ENCODE data around the gene JPH2.

Gene JPH2

DNA sequence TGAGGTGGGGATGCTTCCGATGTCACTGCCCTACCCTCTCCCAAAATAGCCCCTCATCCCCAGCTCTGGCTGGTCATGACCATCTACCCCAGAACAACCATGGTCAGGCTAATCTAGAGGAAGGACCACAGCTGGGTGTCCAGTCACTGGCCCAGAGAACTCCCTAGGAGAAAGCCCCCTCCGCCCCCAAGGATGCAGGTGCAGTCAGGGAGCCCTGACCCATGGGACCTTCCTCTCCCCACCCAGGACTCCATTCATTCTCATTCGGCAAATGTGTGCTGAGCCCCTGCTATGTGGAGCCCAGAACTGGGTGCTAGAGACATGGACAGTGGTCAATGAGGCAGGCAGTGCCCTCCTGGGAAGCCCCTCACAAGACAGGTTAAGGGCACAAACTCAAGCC is 60.5 kb downstream of the JPH2 start:
- H3K9me3 Mint-ChIP-seq = no peaks in the 10 kb centered on the region
- H3K4me3 Mint-ChIP-seq = no peak overlapping the region
- H3K27me3 Mint-ChIP-seq (ENCODE audit: low read depth, poor library complexity) = peaks cover 4% of the 10 kb centered on the region

DNA sequence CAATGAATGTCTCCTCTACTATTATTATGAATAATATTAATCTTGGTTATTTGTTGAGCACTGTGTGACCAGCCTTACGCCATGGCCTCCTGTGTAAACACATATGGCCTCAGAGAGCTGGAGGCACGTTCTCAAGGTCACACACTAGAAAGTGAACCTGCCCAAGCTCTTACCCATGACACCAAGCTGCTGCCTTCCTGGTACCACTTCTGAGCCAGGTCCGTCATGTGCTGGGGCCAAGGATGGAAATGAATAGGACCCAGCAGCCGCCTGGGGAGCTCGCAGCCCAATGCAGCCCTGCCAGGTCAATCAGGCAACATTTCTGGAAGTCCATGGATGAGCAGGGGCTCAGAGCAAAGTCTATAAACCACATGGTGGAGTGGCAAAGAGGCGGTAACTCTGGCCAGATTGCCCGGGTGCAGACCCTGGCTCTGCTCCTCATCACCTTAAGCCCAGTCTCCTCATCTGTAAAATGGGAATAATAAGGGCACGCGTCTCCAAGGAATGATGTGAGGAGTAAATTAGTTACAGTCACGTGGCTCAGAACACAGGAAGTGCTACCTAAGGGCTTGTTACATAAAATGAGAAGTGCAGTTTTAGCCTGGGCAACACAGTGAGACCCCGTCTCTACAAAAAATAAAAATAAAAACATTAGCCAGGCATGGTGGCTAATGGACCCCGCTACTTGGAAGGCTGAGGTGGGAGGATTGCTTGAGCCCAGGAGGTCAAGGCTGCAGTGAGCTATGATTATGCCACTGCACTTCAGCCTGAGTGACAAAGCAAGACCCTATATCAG is 61.5 kb downstream of the JPH2 start:
- Mint-ChIP-seq H3K36me3 (ENCODE audit: low read depth) (no peaks in the 10 kb centered on the region), H3K27me3 (ENCODE audit: low read depth, poor library complexity) (peaks cover 8% of the 10 kb centered on the region), H3K9me3 (no peaks in the 10 kb centered on the region), H3K27ac (no peak overlapping the region), H3K4me3 (no peak overlapping the region), H3K4me1 (peaks cover 42% of the 10 kb centered on the region)
- no peak for TF ChIP-seq CTCF (IDR thresholded peaks at IDR 0.05)
- no peak for DNase-seq

More for the DNA sequence above, 60.5 kb downstream of the JPH2 start:
- TF ChIP-seq CTCF (IDR thresholded peaks at IDR 0.05) = no peak
- no peak for DNase-seq
- Mint-ChIP-seq H3K4me1 (peaks cover 42% of the 10 kb centered on the region), H3K36me3 (ENCODE audit: low read depth) (no peaks in the 10 kb centered on the region), H3K27ac (no peak overlapping the region)

GRCh38 chr20:44123874-44124535 is 63.0 kb downstream of the JPH2 start:
- Mint-ChIP-seq H3K4me3 (no peak overlapping the region), H3K9me3 (no peaks in the 10 kb centered on the region), H3K36me3 (ENCODE audit: low read depth) (no peaks in the 10 kb centered on the region), H3K4me1 (peaks cover 31% of the 10 kb centered on the region), H3K27me3 (ENCODE audit: low read depth, poor library complexity) (peaks cover 8% of the 10 kb centered on the region), H3K27ac (no peak overlapping the region)
- TF ChIP-seq CTCF (IDR thresholded peaks at IDR 0.05) = no peak
- DNase-seq = no peak

GRCh38 chr20:44123251-44123650 is 63.7 kb downstream of the JPH2 start:
- DNase-seq = no peak
- H3K36me3 Mint-ChIP-seq (ENCODE audit: low read depth) = no peaks in the 10 kb centered on the region
- peak overlapping the region; percentile 7 for H3K4me3 Mint-ChIP-seq
- no peak overlapping the region for H3K27ac Mint-ChIP-seq
- H3K4me1 Mint-ChIP-seq = peaks cover 31% of the 10 kb centered on the region
- H3K9me3 Mint-ChIP-seq = no peaks in the 10 kb centered on the region
- H3K27me3 Mint-ChIP-seq (ENCODE audit: low read depth, poor library complexity) = peaks cover 8% of the 10 kb centered on the region
- TF ChIP-seq CTCF (IDR thresholded peaks at IDR 0.05) = no peak

GRCh38 chr20:44120676-44121425 is 66.1 kb downstream of the JPH2 start:
- peaks cover 44% of the 10 kb centered on the region for H3K4me1 Mint-ChIP-seq
- DNase-seq = no peak
- TF ChIP-seq CTCF (IDR thresholded peaks at IDR 0.05) = no peak
- no peaks in the 10 kb centered on the region for H3K36me3 Mint-ChIP-seq (ENCODE audit: low read depth)
- H3K27me3 Mint-ChIP-seq (ENCODE audit: low read depth, poor library complexity) = peaks cover 3% of the 10 kb centered on the region
- H3K4me3 Mint-ChIP-seq = no peak overlapping the region
- H3K9me3 Mint-ChIP-seq = no peaks in the 10 kb centered on the region
- peak overlapping the region; percentile 87 for H3K27ac Mint-ChIP-seq

All from nephron progenitor cell (in vitro differentiated cells).